ENCODE results near the gene SLC2A11.
A peak's percentile ranks its signal among the peaks of the same experiment; 100 is the strongest.

SLC2A11 gene

DNA sequence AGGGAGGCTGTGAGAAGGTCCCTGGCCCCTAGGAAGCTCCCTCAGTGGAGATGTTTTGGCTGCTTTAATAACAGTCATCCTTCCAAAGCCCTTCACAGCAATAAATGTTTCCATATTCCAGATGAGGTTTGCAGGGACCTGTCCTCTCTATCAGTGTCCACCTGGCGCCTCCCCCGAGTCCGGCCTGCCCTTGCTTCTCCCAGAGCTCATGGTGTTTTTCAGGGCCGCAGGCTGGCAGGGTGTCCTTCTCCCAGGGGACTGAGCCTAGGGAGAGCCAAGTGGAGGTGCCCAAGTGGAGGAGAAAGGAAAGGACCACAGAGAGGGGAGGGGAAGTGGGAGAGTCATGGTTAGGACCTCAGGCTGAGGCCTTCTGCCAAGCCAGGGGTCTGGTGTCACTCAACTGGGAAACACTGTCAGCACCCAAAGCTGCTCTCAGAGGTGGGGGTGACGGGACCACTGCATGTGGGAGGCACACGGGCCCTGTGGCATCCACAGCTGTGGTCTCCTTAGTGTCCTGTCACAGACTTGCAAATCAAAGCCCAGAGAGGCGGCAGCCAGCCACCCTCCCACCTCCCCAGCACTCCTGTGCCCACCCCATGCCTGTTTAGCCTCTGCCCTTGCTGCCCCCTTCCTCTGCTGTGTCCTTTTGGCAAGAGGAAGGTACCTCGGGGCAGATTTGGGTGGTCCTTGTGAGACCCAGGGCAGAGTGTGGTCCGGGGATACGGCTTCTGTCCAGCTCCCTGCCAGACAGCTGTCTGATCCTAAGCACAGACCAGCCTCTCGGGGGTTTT lies 25.3 kb upstream of the SLC2A11 start:
- no peak for DNase-seq

DNA sequence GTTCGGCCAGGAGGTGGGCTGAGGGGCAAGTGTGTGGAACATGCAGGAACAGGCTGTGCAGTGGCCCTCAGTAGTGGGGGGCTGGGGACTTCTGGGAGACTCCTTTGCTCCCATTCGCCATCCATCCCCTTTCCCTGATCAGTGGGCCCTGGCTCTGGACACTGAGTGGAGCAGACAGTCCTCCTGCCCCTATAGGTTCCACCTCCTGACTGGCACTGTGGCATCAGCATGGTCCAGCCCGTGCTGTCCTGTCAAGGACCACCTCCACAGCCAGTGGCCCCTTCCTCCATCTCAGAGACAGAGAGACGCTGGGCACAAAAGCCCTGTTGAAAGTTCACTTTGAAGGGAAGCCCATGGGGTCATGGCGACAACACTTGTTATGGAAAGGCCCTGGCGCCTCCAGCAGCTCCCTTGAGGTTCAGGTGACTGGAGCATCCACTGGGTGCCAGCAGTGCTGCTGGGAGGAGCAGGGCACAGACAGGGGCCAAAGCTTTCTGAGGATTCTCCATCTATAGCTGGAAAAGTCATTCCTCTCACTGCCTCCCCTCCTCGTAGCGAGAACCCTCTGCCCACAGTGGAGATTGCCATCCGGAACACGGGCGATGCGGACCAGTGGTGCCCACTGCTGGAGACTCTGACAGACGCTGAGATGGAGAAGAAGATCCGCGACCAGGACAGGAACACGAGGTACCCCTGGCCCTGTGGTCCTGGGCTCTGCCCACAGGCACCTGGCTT lies 24.5 kb upstream of the SLC2A11 start:
- DNase-seq: no peak

DNA sequence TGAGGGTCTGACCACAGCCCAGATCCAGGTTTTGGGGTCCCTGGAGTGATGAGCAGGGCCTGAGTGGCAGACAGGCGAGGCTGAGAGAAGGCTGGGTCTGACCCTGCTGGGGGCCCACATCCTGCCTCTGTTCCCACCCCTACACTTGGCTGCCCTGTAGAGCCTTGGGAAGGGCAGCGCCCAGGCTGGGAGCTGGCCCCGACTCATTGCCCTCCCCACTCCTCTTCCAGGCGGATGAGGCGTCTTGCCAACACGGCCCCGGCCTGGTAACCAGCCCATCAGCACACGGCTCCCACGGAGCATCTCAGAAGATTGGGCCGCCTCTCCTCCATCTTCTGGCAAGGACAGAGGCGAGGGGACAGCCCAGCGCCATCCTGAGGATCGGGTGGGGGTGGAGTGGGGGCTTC lies 23.8 kb upstream of the SLC2A11 start:
- no peak for DNase-seq

DNA sequence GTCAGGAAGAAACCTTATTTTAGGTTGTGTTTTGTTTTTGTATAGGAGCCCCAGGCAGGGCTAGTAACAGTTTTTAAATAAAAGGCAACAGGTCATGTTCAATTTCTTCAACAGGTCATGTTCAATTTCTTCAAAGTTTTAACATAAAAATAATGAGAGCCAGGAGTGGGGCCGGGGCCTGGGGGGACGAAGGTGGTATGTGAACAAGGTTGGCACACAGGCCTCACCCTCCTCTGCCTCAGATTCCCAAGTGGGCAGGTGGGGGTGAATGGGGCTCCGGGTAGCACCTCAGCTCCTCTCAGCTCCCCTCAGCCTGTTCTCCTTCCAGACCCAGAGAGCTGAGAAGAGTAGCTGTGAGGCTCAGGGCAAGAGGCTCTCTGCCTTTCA lies 23.3 kb upstream of the SLC2A11 start:
- no peak for DNase-seq

DNA sequence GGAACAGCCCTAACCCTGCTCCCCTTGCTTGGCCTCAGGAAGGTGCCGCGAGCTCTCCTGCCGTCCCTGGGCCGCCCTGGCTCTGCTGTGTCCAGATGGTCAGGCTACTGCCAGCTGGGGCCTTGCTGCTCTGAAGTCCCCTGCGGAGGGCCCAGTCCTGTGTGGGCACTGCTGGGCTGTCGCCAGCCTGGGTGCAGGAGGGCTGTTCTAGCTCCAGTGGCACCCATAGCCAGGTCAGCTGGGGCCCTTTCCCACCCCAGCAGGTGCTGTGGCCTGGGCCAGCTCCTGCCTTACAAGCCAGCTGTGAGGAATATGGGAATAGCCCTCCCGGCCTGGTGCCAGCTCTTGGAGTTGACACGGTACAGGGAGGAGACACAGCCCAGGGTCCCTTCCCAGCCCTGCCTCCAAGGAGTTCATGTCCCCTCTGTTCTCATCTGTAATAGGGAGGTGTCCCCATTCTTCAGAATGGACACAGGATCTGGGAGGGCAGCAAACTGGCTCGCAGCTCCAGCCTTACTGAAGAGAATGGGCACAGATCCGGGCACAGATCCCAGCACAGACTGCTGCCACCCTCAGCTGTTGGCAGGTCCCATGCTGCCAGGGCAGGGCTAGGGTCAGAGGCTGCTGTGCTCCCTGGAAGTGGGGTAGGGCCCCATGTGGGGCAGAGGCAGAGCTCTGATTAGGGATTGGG lies 22.7 kb upstream of the SLC2A11 start:
- DNase-seq: no peak

DNA sequence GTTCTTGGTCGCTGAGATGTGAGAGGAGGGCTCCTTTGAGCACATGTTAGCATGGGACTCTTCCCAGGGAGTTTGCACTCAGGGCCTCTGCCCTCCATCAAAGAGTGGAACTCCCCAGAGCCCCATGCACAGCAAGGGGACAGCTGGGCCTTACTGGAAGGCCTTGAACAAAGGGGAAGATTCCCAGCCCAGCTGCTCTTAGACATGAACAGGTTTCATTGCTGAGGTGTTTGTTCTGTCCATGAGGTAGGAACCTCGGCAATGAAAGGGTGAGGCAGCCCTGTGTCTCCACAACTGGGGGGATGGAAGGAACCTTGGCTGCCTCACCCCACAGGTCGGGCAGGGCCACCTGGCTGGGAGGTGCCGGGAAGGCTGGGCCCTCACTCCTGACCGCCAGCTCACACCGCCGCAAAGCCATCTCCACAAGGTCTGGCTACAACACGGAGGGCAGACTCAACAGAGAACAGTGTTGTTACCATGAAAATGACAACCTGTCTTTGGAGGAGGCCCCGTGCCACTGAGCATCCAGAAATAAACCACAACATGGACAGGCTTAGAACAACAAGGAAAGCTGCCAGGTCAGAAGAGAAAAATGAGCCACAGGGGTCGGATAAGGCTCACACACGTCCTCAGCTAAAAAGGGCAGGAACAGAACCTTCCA lies 22.1 kb upstream of the SLC2A11 start:
- no peak for DNase-seq

DNA sequence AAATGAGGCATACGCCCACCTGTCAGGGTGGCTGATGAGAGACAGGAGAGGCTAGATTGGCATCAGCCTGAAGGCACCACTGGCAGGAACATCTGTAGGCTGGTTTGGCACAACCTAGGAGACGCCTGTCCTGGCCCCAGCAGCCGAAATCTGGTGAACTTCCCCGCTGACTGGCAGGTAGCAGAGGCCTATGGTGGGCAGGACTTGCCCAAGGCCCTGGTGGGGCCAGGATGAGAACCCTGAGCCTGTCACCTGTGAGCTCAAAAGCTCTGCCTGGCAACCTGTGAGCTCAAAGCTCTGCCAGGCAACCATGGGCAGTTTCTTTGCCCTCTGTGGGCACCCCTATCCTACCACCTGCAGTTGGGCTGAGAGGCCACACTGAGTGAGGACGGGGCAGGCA lies 21.4 kb upstream of the SLC2A11 start:
- no peak for DNase-seq

DNA sequence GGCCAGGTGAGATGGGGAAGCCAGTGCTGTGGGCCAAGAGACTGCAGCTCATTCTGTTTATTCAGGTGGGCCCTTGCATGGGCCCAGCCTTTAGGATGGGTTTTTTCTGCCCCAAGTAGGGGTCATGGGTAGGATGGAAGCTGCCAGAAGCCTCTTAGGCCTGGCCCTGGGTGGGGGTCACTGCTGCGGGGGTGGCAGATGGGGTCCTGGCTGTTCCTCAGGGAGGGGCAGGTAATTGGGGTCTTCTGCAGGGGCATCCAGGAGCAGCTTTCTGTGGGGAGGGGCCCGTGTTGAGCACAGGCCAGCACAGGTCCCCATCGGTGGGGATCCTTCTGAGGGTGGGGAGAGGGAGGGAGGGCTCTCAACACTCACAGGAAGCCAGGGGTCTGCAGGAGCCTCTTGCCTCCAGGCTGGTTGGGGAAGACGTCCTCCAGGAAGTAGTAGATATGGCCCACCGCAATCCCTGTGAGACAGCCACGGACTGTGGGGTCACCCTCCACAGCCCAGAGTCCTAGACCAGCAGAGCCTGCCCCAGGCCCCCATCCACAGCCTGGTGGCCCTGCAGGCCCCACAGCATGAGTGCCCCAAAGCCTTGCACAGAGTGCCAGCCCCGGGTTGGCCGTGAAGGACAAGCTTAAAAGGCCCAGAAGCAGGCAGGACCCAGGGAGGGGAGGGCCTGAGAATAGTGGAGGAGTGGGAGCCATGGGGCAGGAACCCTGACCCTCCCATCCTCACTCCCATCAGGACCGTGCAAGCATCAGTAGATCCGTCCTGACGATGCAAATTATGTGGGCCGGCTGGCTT lies 20.8 kb upstream of the SLC2A11 start:
- no peak for DNase-seq

DNA sequence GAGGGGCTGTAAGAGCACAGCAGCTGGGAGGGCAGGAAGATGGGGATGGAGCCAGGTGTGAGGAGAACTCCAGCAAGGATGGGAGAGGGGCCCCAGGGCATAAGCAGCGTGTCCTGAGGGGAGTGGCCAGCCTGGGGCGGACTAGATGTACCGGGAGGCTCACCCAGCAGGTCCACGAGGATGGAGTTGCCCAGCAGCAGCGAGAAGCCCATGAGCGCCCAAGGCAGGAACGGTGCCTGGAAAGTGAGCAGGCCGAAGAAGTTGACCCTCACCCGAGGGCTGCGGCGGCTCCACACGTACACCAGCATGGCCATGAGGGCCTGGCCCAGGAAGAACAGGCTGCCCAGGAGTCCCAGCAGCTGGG lies 20.2 kb upstream of the SLC2A11 start:
- DNase-seq: peak; percentile 29

DNA sequence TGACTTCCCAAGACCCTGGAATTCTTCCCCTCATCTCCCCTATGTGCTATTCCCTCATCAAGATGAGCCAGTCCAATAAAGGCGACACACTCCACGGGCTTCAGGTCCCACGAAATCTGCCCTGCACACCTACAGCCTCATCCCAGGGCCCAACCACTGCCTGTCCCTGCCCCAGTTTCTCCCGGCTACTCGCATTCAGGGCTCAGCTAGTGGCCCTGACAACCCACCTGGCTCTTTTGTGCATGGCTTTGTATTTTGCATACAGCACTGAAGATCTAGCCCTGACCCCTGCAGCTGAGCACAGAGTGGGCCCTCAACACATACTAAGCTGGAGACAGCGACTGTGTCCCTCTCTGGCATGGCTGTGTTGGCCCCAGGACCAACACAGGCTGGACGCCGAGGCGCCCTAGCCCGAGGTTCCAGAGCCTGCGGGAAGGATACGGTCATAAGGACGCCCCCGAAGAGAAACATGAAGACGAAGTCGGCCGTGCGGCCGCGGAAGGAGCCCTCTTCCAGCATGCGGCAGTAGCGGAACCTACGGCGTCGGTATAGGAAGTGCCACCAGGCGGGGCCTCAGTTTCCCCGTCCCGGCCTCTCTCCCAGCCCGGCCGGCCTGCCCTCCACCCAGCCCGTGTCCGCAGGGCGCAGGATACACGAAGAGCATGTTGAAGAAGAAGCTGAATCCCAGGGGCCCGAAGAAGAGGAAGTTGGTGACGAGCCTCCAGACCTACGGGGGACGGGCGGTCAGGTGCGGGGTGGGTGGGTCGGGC lies 19.6 kb upstream of the SLC2A11 start:
- DNase-seq: no peak

DNA sequence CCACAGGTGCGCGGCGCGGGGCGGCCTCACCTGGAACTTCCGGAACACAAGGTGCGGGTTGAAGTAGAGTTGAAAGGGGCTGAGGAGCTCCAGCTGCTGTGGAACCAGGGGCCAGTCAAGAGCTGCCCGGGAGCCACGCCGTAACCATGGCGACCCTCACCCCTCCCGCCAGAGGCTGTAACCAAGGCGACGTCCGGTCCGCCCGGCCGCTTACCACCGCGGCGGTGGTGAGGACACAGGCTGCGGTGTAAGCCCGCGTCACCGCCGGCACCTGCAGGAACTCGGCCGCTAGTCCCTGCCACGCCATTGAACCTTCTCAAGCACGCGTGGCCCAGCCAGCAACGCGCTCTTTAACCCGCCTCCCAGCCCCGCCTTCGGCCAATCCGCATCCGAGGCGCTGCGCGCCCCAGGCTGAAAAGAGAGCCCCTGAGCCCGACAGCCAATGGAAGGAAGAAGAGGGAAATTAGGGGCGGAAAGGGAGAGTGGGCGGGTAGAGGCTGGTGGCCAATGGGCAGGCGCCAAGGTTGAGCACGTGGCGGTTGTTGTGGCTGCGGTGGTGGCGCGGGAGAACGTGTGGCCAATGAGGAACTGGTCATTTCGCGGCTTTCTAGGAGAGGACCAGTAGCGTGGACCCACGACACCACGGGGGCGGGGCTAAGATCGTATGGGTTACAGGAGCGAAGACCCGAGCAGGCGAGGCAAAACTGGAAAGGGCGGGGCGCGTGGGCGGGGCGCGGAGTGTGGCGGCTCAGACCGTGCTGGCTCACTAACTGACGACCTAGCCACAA lies 18.8 kb upstream of the SLC2A11 start, which contains the start of gene DERL3:
Gene DERL3, minus strand, starts transcription at position 326 of the 788 bp plus-strand sequence. Its CDS starts 19 bp downstream, at position 307.
- DNase-seq: peak; percentile 96

DNA sequence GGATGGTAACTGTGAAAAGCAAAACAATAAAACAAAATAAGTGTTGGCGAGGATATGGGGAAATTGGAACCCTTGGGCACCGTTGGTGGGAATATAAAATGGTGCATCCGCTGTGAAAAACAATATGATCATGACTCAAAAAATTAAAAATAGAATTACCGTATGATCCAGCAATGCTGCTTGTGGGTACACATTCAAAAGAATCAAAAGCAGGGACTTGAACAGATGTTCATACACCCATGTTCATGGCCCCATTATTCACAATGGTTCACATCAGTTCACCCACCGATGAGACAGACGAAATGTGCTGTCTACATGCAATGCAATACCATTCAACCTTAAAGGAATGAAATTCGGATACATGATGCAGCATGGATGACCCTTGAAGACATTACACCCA lies 17.6 kb upstream of the SLC2A11 start:
- no peak for DNase-seq

DNA sequence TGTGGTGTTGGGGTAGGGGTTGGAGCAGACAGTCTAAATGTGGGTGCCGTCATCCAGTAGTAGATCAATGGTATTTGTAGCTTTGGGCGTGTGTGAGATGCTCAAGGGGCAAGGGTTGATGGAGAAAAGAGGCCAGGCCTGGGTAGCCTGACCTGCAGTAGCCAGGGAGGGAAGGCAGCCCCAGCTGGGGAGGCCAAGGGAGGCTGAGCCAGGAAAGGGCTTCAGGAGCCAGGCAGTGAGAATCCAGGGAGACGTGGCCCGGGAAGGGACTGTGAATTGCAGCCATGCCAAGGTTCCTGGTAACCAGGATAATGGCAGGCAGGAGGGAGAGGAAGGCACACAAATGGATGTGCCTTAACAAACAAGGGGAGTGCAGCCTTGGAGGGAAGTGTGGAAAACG lies 16.4 kb upstream of the SLC2A11 start:
- DNase-seq: no peak

DNA sequence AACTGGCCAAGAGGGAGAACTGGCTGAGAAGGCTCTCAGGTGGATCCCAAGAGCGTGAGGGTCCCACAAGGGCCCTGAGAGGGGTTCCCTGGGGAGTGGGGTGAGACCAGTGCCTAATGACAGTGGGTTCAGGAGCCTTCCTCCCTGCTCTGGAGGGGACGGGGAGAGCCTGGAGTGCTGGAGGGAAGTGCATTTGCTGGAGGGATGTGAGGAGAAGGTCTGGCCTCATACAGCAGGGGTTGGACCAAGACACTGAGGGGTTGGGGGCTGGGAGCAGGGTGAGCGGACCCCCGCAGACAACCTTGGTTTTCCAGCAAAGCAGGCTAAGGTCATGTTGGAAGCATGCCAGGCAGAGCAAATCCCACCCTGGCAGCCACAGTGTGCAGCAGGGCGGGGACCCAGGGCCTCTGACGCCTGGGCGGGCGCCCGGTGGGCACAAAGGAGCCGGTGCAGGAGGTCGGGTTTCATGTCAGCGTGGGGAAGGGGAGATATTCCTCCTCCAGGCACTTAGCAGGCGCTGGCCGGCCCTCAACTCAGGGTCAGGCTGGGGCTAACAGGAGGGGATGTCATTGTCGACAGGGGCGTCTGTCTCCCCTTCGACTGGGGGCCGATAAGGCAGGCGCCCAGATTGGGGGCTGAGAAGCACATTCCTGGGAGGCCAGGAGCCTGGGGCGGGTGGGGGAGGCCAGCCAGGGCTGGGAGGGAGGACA lies 15.8 kb upstream of the SLC2A11 start:
- DNase-seq: no peak

DNA sequence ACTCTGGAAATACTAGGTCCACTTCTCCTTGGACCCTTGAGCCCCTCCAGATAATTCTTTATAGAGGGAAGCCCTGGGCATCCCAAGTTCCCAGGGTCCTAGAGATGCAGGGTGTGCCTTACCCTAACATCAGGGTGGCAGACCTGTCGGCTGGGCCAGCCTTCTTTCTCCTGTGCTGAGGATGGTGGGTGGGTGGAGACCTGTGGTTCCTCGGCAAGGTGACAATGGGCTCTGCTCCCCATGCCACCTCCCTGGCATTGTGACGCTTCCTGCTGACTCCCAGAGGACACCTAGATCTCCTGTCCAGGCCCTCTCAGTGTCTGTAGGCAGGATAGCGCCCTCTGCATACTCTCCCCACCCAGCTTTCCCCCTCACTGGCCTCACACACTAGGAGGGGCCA lies 15.1 kb upstream of the SLC2A11 start:
- DNase-seq: no peak

DNA sequence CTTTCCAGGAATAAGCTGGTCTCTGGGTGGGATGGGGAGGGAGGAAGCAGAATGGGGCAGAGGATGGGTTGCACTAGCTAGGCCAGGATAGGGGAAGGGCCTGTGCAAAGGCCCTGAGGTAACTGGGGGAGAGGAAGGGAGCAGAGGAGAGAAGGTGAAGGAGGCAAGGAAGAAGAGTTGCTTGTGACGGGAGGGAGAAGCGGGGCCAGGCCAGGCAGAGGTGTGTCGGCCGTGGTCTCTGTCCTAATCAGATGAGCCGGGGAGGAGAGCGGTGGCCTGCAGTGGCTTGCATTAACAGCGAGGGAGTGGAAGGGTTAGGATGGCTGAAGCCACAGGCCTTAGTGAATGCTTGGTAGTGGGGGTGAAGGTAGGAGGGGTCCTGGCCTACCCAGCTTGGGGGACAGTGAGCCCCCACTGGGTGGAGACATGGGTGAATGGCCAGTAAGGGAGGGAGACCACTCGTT lies 12.9 kb upstream of the SLC2A11 start:
- no peak for DNase-seq

DNA sequence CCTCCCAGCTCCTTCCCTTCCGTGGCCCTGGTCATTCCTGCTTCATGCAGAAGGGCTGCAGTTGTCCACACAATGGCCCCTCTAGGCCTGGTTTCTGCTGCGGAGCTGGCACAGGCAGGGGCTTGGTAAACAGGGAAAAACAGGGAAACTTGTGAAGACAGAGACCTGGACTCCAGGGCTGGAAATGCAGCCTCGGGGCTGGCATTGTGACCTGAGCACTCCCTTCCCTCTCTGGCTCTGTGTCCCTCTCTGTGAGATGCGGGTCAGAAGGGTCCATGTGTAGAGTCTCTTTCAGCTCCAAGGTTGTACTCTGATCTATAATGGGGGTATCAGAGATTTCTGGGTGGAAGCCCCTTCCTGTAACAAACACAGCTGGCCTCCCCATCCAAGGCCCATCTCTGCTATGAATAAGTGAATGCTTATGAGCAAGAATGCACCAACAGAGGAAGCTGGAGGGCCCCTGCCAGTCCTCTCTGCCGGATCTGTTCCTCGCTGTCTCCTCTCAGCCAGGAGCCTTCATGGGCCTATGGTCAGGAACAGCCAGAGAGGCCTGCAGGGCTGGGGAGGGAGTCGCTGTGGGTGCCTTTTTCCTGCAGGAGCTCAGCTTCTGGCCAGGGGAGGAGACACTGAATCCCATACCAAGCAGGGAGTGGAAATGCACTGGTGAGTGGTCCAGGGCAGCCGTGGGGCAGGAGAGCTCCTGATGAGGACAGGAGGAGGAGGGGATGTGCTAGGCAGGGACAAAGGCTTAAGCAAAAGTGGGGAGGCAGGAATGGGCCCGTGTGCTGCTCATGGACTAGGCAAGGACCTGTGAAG lies 12.2 kb upstream of the SLC2A11 start:
- DNase-seq: no peak

DNA sequence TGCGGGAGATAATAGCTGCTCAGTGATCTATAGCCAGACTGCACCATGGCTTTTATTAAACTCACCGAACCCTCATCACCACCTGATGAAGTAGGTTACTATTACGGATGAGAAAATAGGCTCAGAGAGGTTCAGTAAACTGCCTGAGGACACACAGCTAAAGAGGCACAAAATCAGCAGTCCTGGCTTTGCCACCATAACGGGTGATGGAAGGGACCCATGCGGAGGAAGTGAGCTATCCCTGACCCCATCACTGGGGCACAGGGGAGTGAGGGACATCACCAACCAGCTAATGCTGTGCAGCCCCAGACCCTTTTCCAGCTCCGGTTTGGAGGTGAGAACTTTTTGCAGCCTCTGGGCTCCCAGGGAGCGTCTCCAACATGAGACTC lies 11.6 kb upstream of the SLC2A11 start:
- no peak for DNase-seq

DNA sequence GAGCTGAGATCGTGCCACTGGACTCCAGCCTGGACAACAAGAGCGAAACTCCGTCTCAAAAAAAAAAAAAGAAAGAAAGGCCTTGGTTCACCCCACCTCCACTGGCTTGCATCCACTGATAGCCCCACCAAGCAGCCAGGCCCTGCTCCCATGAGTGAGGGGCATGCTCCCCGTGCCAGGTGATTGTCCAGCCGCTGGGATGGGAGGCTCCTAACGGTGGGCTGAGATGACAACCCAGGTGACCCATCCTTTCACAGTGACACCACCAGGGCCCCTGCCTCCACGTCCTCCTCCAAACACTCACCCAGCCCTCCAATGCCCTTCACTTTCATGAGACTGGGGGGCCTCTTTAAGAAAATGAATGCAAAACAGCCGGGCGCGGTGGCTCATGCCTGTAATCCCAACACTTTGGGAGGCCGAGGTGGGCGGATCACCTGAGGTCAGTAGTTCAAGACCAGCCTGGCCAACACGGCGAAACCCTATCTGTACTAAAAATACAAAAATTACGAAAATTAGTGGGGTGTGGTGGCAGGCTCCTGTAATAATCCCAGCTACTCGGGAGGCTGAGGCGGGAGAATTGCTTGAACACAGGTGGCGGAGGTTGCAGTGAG lies 10.3 kb upstream of the SLC2A11 start:
- DNase-seq: no peak

Data from NCI-H526 treated with DMSO at 0.1 percent for 48 hours (cell line).